HG03520 (cell line): ENCODE data around the gene HMGB1.

Experiments used
- ATAC-seq: cut with Tn5 transposase; IDR thresholded peaks from one replicate; pipeline ENCODE4 v1.9.1; 2021; ENCODE audit warnings: mild to moderate bottlenecking, moderate library complexity; ENCODE audit not compliant: unreplicated experiment

The HMGB1 gene

GRCh38 chr13:30406779-30407416, 58.8 kb downstream of the HMGB1 start:
- no peak for ATAC-seq
